GM18511 (cell line): Measurements from ENCODE around the gene PPP2R5D.
"Not testable (repeated sequence)": the region's sequence is repeated elsewhere in the genome, so short reads cannot be mapped to it uniquely, and the experiment has no call there.

Source experiments
- ATAC-seq: cut with Tn5 transposase; IDR thresholded peaks from one replicate; pipeline ENCODE4 v1.9.1; 2021; ENCODE audit warnings: mild to moderate bottlenecking, moderate library complexity; ENCODE audit not compliant: unreplicated experiment

PPP2R5D gene

DNA sequence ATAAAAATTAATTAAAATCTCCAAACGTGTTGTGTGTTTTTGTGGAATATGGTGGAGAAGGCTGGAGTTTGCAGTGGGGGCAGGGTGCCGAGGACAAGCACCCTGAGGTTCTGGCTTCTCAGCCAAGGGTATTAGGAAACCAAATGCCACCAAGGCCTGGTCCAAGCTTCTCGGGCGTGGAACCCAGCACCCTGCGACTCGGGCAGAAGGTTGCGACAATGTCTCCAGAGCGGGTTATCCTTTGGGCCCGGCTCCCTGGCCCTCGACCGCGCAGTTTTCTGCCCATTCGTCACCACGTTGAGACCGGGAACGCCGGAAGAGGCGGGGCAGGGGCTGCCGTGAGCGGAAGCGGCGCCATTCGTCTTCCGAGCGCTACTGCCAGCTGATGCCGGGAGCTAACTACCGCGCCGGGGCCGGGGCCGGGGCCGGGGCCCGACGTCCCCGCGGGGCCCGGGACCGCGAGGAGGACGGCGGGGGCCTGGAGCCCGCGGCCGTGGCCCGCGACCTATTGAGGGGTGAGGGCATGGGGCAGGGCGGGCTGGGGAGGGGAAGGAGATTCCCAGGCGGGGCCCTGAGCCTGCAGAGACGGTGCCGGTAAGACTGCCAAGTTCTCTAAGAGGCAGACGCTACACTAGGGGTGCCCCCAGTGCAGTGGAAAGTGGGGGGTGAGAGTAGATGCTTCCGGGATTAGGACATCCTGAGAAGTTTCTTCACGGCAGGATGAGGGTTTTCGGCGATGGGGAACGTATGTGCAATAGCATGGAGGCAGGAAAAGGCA, 37.1 kb downstream of the PPP2R5D start, which contains the start of gene RRP36:
RRP36 (plus strand) TSS at position 354 of the 778 bp plus-strand sequence; CDS start at position 386, 32 bp downstream.
- peak; percentile 83 for ATAC-seq

GRCh38 chr6:43024436-43024835, 40.1 kb downstream of the PPP2R5D start:
- ATAC-seq, result no peak

DNA sequence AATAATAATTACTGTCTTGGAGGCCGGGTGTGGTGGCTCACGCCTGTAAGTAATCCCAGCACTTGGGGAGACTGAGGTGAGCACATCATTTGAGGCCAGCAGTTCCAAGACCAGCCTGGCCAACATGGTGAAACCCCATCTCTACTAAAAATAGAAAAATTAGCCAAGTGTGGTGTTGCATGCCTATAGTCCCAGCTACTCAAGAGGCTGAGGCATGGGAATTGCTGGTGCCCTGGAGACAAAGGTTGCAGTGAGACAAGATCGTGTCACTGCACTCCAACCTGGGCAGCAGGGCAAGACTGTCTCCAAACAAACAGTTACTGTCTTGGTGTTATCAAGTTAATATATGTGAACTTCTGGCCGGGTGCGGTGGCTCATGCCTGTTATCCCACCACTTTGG, 42.0 kb downstream of the PPP2R5D start:
- no peak for ATAC-seq

GRCh38 chr6:43029120-43029519, 44.8 kb downstream of the PPP2R5D start:
- ATAC-seq, result no peak

GRCh38 chr6:43032326-43032725, 48.0 kb downstream of the PPP2R5D start:
- no peak for ATAC-seq

GRCh38 chr6:43033496-43034189, 49.3 kb downstream of the PPP2R5D start:
- ATAC-seq, result no peak

- no peak for ATAC-seq
Measured at GRCh38 chr6:43034190-43034525, 49.8 kb downstream of the PPP2R5D start.

- no peak for ATAC-seq
Measured at GRCh38 chr6:43035495-43036194, 51.3 kb downstream of the PPP2R5D start.

DNA sequence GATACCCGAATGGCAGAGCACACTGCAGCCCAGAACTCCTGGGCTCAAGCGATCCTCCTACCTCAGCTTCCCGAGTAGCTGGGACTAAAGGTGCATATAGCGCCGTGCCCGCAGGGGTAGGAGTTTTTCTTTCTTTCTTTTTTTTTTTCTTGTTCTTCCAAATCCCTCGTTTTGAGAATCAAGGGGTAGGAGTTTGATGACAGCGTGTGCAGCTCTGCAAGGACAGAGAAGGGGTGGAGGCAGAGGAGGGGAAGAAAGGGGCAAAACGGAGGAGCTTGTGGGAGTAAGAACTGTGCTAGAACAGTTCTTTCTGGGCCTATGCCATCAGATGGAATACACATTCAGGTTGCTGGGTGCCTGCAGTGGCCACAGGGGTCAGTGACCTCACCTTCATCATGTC, 52.3 kb downstream of the PPP2R5D start:
- no peak for ATAC-seq

- ATAC-seq, result no peak
Measured at GRCh38 chr6:43037197-43037596, 52.8 kb downstream of the PPP2R5D start.

DNA sequence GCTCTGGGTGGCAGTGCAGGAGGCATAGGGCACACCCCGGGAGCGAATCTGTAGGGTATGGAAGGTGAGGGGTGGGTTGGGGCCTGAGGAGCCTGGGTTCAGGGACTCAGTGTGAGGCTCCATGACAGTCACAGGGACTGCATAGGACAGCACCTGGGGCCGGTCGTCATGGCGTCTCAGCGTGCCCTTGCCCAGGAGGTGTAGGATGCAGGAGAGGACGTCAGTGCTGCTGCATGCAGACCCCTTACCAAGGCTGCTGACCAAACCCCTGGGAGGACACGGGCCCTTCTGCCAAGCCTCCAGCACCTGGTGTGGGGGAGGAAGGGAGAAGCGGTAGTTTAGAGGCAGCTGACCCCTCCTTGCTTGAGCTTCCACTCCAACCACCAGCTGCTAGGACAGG, 53.3 kb downstream of the PPP2R5D start:
- no peak for ATAC-seq

DNA sequence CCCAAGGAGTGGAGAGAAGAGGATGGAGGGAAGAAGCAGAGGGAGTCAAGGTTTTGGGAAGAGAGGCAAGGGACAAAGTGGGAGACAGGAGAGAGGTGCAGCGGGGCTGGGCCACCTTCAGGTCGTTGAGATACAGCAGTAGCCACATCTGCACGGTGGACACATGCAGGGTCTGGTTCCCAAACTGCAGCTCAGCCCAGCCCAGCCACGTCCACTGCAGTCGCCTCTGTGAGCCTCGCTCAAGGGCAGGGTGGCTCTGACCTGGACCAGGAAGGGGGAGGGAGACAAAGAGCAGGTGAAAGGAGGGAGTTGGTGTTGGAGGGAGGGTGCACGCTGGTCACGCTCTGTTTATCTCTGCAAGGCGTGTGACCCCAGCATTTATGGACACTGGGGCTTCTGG, 54.4 kb downstream of the PPP2R5D start:
- no peak for ATAC-seq

DNA sequence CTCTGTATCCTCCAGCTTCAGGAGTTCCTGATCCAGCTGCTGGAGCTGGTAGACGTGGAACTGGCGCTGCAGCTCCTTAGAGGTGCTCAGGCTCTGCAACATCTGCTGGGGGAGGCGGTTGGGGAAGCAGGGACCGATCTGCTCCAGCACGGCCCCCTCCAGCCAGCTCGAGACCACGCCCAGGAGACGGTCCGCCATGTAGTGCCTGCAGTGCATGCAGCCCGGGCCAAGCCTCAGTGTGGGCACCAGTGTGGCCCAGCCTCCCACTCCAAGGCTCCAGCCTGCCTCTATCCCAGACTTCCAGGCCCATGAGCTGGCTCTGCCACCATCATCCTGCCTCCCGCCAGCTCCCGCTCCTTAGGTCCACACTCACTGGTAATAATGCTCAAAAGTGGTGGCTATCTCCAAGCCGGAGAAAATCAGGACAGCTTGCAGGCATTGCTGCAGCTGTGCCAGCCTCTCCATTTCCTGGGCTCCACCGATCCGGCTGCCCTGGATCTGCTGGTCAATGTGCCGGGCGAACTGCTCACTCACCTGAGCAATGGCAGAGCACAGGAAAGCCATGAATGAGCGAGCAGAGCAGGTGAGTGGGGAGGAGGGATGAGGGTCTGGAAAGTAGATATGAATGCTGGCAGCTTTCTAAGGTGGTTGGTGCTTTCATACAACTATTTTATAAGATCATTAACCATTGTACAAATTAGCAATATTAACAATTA, 56.3 kb downstream of the PPP2R5D start:
- ATAC-seq, result no peak

DNA sequence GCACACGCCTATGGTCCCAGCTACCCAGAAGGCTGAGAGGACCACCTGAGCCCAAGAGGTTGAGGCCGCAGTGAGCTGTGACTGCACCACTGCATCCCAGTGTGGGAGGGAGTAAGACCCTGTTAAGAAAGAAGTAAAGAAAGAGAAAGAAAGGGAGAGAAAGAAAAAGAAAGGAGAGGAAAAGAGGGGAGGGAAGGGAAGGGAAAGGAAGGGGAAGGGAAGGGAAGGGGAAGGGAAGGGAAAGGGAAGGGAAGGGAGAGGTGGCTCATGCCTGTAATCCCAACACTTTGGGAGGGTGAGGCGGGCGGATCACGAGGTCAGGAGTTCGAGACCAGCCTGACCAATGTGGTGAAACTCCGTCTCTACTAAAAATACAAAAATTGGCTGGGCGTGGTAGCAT, 57.1 kb downstream of the PPP2R5D start:
- ATAC-seq, result not testable (repeated sequence)

GRCh38 chr6:43043310-43043709, 58.9 kb downstream of the PPP2R5D start:
- no peak for ATAC-seq

DNA sequence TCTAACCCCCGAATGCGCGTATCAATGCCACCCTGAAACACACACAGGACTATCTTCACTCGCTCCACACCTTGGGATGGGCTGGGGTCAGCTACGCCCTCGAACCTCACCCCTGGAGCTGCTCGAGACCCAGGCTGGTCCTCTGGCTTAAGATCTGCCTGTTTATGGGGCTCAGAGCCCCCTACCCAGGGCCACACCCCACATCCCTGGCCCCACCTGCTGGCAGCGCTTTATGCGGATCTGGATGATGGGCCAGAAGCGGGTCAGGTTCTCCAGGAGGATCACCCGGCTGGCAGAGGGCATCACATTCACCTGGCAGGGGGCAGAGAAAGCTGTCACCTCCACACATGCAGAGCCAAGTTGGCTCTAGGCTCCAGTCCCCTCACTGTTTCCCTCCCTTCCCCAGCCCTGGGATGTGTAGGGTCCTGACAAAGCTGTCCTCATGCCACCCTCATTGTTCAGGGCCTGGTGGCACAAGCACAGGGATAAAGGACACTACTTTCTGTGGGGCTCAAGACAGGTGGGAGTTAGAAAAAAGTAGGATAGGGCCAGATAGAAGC, 61.1 kb downstream of the PPP2R5D start:
- ATAC-seq, result no peak

DNA sequence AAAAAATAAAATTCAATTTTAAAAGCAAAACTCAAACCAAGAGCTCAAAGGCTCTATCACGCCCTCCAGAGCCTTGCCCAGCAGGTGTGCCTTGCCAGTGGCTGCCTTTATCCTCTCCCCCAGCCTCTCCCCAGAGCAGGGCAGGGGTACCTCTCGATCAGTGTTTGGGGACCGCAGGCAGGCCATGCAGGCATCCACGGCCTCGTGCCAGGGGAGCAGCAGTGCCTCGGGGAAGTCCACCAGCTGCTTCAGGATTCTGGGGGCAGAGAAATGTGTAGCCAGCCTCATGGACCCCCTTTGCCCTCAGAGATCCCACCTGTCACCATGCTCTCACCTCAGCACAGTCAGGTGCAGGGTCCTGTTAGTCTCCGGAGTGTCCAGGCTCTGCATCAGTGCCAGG, 63.6 kb downstream of the PPP2R5D start:
- no peak for ATAC-seq

GRCh38 chr6:43050981-43051380, 66.6 kb downstream of the PPP2R5D start:
- ATAC-seq, result no peak

DNA sequence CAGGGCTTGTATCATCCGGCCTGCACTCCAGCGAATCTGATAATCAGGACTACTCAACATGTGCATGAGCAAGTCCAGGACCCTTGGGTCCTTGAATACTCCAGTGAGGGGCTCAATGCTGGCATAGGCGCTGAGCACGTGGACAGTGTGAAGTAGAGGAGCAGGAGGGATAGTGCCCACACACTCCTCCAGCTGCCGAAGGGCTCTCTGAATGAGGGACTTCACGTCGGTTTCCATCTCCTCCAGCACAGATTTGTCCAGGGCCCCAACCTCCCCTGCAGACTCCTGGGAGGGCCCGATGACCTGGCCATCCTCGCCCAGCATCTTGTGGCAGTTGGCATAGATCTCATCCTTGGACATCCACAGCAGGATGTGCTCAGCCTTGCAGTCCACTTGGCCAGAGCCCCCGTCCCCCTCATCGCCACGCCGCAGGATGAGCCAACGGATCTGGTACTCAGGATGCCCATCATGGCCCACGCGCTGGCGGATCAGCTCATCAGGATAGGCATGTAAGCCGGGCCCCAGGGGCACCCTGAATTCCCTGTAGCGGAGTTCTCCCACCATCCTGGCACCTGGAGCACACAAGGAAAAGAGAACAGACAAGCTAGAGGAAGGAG, 68.0 kb downstream of the PPP2R5D start:
- no peak for ATAC-seq

- ATAC-seq, result peak; percentile 20
Measured at GRCh38 chr6:43052842-43053544, 68.6 kb downstream of the PPP2R5D start.
